HEK293 (cell line): Measurements from ENCODE around the gene SLC35F3.

Experiments
- CTCF ChIA-PET: fragments of 350-600 bp; formaldehyde crosslinking; extraction: SDS; loops from one replicate; lab custom pipeline; 2021; ENCODE audit warnings: antibody characterized with exemption; lab: Yijun Ruan, JAX
- POLR2A ChIA-PET: fragments of 300-600 bp; formaldehyde crosslinking; extraction: SDS; loops from one replicate; lab custom pipeline; 2020; ENCODE audit warnings: antibody characterized with exemption, inconsistent platforms; lab: Yijun Ruan, JAX
- H3K27ac ChIP-seq: fragments of 200-500 bp; sonication (Bioruptor generic); 2 replicates; pipeline ENCODE4 v1.5.1; 2014; ENCODE audit warnings: low read depth, low read length, control low read depth, inconsistent platforms; ENCODE audit errors: extremely low read depth
- H3K36me3 ChIP-seq, 2 experiments: fragments of 200-500 bp in 1 of 2; sonication (Bioruptor generic) in 1 of 2; 1 replicate in 1 of 2; 2 replicates in 1 of 2; pipeline ENCODE4 v1.5.1; 2014 to 2017; ENCODE audit warnings: inconsistent platforms in 2 of 2, low read length in 2 of 2; ENCODE audit not compliant: control insufficient read depth in 2 of 2, insufficient read depth in 1 of 2
- H3K4me1 ChIP-seq: fragments of 200-500 bp; sonication (Bioruptor generic); 2 replicates; pipeline ENCODE4 v1.5.1; 2014; ENCODE audit warnings: mild to moderate bottlenecking, low read length, inconsistent platforms; ENCODE audit not compliant: control insufficient read depth, insufficient read depth
- H3K4me3 ChIP-seq: 2 replicates; pipeline ENCODE4 v1.5.1; 2011; ENCODE audit warnings: low read depth, mild to moderate bottlenecking, control low read depth, low read length, moderate library complexity
- H3K9me3 ChIP-seq: fragments of 200-500 bp; sonication (Bioruptor generic); 2 replicates; pipeline ENCODE4 v1.5.1; 2014; ENCODE audit warnings: low read depth, low read length, inconsistent platforms; ENCODE audit not compliant: control insufficient read depth, insufficient read depth
- BCL11B ChIP-seq: fragments of 450-650 bp; formaldehyde crosslinking; IDR thresholded peaks from 2 replicates; pipeline ENCODE4 v1.5.1; 2016; ENCODE audit warnings: low read depth, missing biosample characterization, missing genetic modification characterization
- HOXA7 ChIP-seq: sonication (generic); formaldehyde crosslinking; IDR thresholded peaks from 2 replicates; pipeline ENCODE4 v1.8.1; 2022; ENCODE audit warnings: missing genetic modification reagents, borderline replicate concordance
- INSM2 ChIP-seq: fragments of 450-650 bp; formaldehyde crosslinking; IDR thresholded peaks from 2 replicates; pipeline ENCODE4 v1.5.1; 2016; ENCODE audit warnings: missing biosample characterization, missing genetic modification characterization
- OVOL3 ChIP-seq: fragments of 450-650 bp; formaldehyde crosslinking; IDR thresholded peaks from 2 replicates; pipeline ENCODE4 v1.5.1; 2016; ENCODE audit warnings: missing biosample characterization, missing genetic modification characterization
- PRDM1 ChIP-seq: fragments of 450-650 bp; formaldehyde crosslinking; IDR thresholded peaks from 2 replicates; pipeline ENCODE4; 2016; ENCODE audit warnings: missing biosample characterization, missing genetic modification characterization
- SCRT2 ChIP-seq: fragments of 450-650 bp; formaldehyde crosslinking; IDR thresholded peaks from 2 replicates; pipeline ENCODE4 v1.5.1; 2016; ENCODE audit warnings: missing biosample characterization, missing genetic modification characterization
- TCF7L2 ChIP-seq: IDR thresholded peaks from 2 replicates; pipeline ENCODE4 v1.6.1; 2011; ENCODE audit warnings: low read depth, mild to moderate bottlenecking, inconsistent platforms, low read length, moderate library complexity, borderline replicate concordance
- ZFP37 ChIP-seq: fragments of 450-650 bp; formaldehyde crosslinking; IDR thresholded peaks from 2 replicates; pipeline ENCODE4 v1.5.1; 2016; ENCODE audit warnings: missing biosample characterization, missing genetic modification characterization
- ZFP69B ChIP-seq: fragments of 450-650 bp; formaldehyde crosslinking; IDR thresholded peaks from 2 replicates; pipeline ENCODE4 v1.5.1; 2016; ENCODE audit warnings: missing biosample characterization, missing genetic modification characterization
- ZNF157 ChIP-seq: fragments of 450-650 bp; formaldehyde crosslinking; IDR thresholded peaks from 2 replicates; pipeline ENCODE4 v1.5.1; 2016; ENCODE audit warnings: missing biosample characterization, missing genetic modification characterization
- ZNF311 ChIP-seq: fragments of 450-650 bp; formaldehyde crosslinking; IDR thresholded peaks from 2 replicates; pipeline ENCODE4 v1.5.1; 2017; ENCODE audit warnings: missing biosample characterization, missing genetic modification characterization, borderline replicate concordance
- ZNF324 ChIP-seq: fragments of 450-650 bp; formaldehyde crosslinking; IDR thresholded peaks from 2 replicates; pipeline ENCODE4 v1.5.1; 2016; ENCODE audit warnings: missing biosample characterization, missing genetic modification characterization
- ZNF350 ChIP-seq: fragments of 450-650 bp; formaldehyde crosslinking; IDR thresholded peaks from 2 replicates; pipeline ENCODE4 v1.5.0; 2017; ENCODE audit warnings: missing biosample characterization, mild to moderate bottlenecking, missing genetic modification characterization
- ZNF488 ChIP-seq: fragments of 450-650 bp; formaldehyde crosslinking; IDR thresholded peaks from 2 replicates; pipeline ENCODE4 v1.5.1; 2016; ENCODE audit warnings: missing biosample characterization, missing genetic modification characterization
- ZNF514 ChIP-seq: fragments of 450-650 bp; formaldehyde crosslinking; IDR thresholded peaks from 2 replicates; pipeline ENCODE4 v1.5.1; 2016; ENCODE audit warnings: missing biosample characterization, missing genetic modification characterization
- ZNF561 ChIP-seq: fragments of 450-650 bp; IDR thresholded peaks from 2 replicates; pipeline ENCODE4 v1.5.1; 2018; ENCODE audit warnings: missing biosample characterization, missing genetic modification characterization, borderline replicate concordance
- ZNF639 ChIP-seq: fragments of 450-650 bp; formaldehyde crosslinking; IDR thresholded peaks from 2 replicates; pipeline ENCODE4 v1.5.1; 2016; ENCODE audit warnings: missing biosample characterization, missing genetic modification characterization
- ZNF660 ChIP-seq: fragments of 450-650 bp; IDR thresholded peaks from 2 replicates; pipeline ENCODE4 v1.5.1; 2018; ENCODE audit warnings: missing biosample characterization, mild to moderate bottlenecking, missing genetic modification characterization
- ZNF704 ChIP-seq: fragments of 450-650 bp; formaldehyde crosslinking; IDR thresholded peaks from 2 replicates; pipeline ENCODE4 v1.5.1; 2016; ENCODE audit warnings: missing biosample characterization, missing genetic modification characterization
- ZNF791 ChIP-seq: fragments of 450-650 bp; formaldehyde crosslinking; IDR thresholded peaks from 2 replicates; pipeline ENCODE4 v1.5.1; 2016; ENCODE audit warnings: missing biosample characterization, missing genetic modification characterization
- ZNF830 ChIP-seq: fragments of 450-650 bp; IDR thresholded peaks from 2 replicates; pipeline ENCODE4 v1.5.0; 2018; ENCODE audit warnings: missing biosample characterization, missing genetic modification characterization, low read depth, mild to moderate bottlenecking, moderate library complexity
- ZXDB ChIP-seq: fragments of 450-650 bp; formaldehyde crosslinking; IDR thresholded peaks from 2 replicates; pipeline ENCODE4 v1.5.1; 2016; ENCODE audit warnings: missing biosample characterization, missing genetic modification characterization
- TF ChIP-seq, protein P1 (sequence below): fragments of 450-650 bp; formaldehyde crosslinking; IDR thresholded peaks from 2 replicates; pipeline ENCODE4 v1.5.1; 2016; ENCODE audit warnings: missing biosample characterization, missing genetic modification characterization
- TF ChIP-seq, protein P2 (sequence below): fragments of 450-650 bp; formaldehyde crosslinking; IDR thresholded peaks from 2 replicates; pipeline ENCODE4 v1.5.1; 2016; ENCODE audit warnings: missing biosample characterization, missing genetic modification characterization

The SLC35F3 gene

DNA sequence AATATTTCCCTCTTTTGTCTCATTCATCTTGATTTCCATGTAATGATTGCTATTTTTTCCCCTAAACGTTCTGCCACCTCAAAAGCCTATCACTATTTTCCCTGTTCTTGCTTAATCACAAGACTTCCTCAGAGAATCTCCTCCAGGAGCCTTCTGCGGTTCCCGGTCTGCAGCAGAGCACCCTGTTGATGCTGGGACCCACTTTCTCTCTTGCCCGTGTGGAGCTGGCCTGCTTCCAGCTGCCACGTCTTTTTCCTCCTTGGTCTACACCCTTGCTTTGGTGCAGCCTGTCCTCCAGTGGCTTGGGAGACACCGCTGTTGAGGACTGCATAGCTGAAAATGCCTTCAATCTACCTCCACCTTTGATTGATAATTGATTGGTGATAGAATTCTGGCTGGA lies 398.8 kb downstream of the SLC35F3 start:
- ChIA-PET POLR2A (no interaction called here), CTCF (interaction anchor here (0.5 to 1.4 kb wide), 4 partner anchors 11 to 235 kb away, joined by 3 to 8 read pairs (median 4); no protein-coding TSS in a partner anchor)
- Histone ChIP-seq H3K36me3 (no peaks in the 10 kb centered on the region), H3K27ac (no peak overlapping the region), H3K4me3 (no peak overlapping the region), H3K4me1 (no peaks in the 10 kb centered on the region), H3K9me3 (no peaks in the 10 kb centered on the region)
- TF ChIP-seq, protein P1, sequence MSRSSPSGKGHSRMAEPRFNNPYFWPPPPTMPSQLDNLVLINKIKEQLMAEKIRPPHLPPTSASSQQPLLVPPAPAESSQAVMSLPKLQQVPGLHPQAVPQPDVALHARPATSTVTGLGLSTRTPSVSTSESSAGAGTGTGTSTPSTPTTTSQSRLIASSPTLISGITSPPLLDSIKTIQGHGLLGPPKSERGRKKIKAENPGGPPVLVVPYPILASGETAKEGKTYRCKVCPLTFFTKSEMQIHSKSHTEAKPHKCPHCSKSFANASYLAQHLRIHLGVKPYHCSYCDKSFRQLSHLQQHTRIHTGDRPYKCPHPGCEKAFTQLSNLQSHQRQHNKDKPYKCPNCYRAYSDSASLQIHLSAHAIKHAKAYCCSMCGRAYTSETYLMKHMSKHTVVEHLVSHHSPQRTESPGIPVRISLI (tag by site-specific recombination): no peak
- TF ChIP-seq ZNF561 (tag by site-specific recombination) (no peak), ZNF488 (tag by site-specific recombination) (no peak), ZNF311 (tag by site-specific recombination) (no peak), TCF7L2 (no peak), ZNF324 (tag by site-specific recombination) (no peak), INSM2 (tag by site-specific recombination) (no peak), HOXA7 (CRISPR knock-in tag) (no peak), ZFP37 (tag by site-specific recombination) (no peak), ZNF639 (tag by site-specific recombination) (no peak), ZNF350 (tag by site-specific recombination) (no peak), BCL11B (tag by site-specific recombination) (no peak), ZFP69B (peak; percentile 63), ZNF704 (tag by site-specific recombination) (no peak), ZNF830 (tag by site-specific recombination) (no peak), OVOL3 (tag by site-specific recombination) (no peak), ZNF514 (tag by site-specific recombination) (no peak), SCRT2 (tag by site-specific recombination) (peak; percentile 56; the same call in 1 of the 2 replicates), ZXDB (tag by site-specific recombination) (no peak), ZNF791 (tag by site-specific recombination) (no peak), ZNF660 (no peak), ZNF157 (tag by site-specific recombination) (no peak), PRDM1 (no peak)
- TF ChIP-seq, protein P2, sequence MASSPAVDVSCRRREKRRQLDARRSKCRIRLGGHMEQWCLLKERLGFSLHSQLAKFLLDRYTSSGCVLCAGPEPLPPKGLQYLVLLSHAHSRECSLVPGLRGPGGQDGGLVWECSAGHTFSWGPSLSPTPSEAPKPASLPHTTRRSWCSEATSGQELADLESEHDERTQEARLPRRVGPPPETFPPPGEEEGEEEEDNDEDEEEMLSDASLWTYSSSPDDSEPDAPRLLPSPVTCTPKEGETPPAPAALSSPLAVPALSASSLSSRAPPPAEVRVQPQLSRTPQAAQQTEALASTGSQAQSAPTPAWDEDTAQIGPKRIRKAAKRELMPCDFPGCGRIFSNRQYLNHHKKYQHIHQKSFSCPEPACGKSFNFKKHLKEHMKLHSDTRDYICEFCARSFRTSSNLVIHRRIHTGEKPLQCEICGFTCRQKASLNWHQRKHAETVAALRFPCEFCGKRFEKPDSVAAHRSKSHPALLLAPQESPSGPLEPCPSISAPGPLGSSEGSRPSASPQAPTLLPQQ (tag by site-specific recombination): peak; percentile 84
